K562 (cell line): ENCODE data around the gene PEPD. TPM values are rescaled to one million over a fixed set of nuclear protein-coding genes. Genes with fewer than 3 reads are reported as not detected.

ENCODE experiments used
- CHD1 ChIP-seq: fragments of 200-600 bp; sonication (generic); IDR thresholded peaks from one replicate; pipeline ENCODE4 v1.6.1; 2012; ENCODE audit warnings: mild to moderate bottlenecking, moderate library complexity, low read length, inconsistent platforms
- ELF1 ChIP-seq: fragments of 200-800 bp; sonication (Bioruptor generic); IDR thresholded peaks from 2 replicates; pipeline ENCODE4 v1.6.1; 2016; ENCODE audit warnings: missing genetic modification characterization, missing compliant biosample characterization
- ETS1 ChIP-seq: conservative IDR thresholded peaks from 2 replicates; pipeline ENCODE4 v1.6.1; 2011; ENCODE audit warnings: low read depth, mild to moderate bottlenecking, low read length; ENCODE audit not compliant: control insufficient read depth
- ILF3 ChIP-seq: fragments of 450-650 bp; IDR thresholded peaks from 2 replicates; pipeline ENCODE4 v1.6.1; 2018; ENCODE audit warnings: antibody characterized with exemption, mild to moderate bottlenecking, moderate library complexity, borderline replicate concordance
- NEUROD1 ChIP-seq: fragments of 150-350 bp; IDR thresholded peaks from 2 replicates; pipeline ENCODE4 v1.6.1; 2014; ENCODE audit warnings: borderline replicate concordance, low read length, low read depth; ENCODE audit not compliant: partially characterized antibody
- RBBP5 ChIP-seq: fragments of 200-600 bp; sonication (generic); IDR thresholded peaks from 2 replicates; pipeline ENCODE4 v1.6.1; 2012; ENCODE audit warnings: borderline replicate concordance, mild to moderate bottlenecking, low read length, control low read depth, inconsistent platforms; ENCODE audit not compliant: insufficient read depth, poor library complexity, severe bottlenecking
- RBFOX2 ChIP-seq: fragments of 200-400 bp; formaldehyde crosslinking; IDR thresholded peaks from 2 replicates; pipeline ENCODE4 v1.6.1; 2017; ENCODE audit warnings: low read depth, mild to moderate bottlenecking, low read length, moderate library complexity
- RBM25 ChIP-seq: fragments of 200-400 bp; formaldehyde crosslinking; IDR thresholded peaks from 2 replicates; pipeline ENCODE4 v1.6.1; 2018; ENCODE audit warnings: low read length, low read depth, moderate library complexity; ENCODE audit not compliant: severe bottlenecking
- TOE1 ChIP-seq, 2 experiments: fragments of 450-650 bp in 1 of 2; sonication (generic) in 1 of 2; formaldehyde crosslinking in 1 of 2; IDR thresholded peaks; 2 replicates each; pipeline versions ENCODE4 v1.7.1 to v1.8.0; 2016 to 2022; ENCODE audit warnings: borderline replicate concordance in 2 of 2, mild to moderate bottlenecking in 2 of 2, antibody characterized with exemption in 1 of 2, inconsistent platforms in 1 of 2, low read depth in 1 of 2, missing genetic modification reagents in 1 of 2, moderate library complexity in 1 of 2
- ZBTB7A ChIP-seq: IDR thresholded peaks from 2 replicates; pipeline ENCODE4 v1.6.1; 2011; ENCODE audit warnings: low read depth, mild to moderate bottlenecking, low read length, moderate library complexity, borderline replicate concordance; ENCODE audit not compliant: control insufficient read depth
- ZNF133 ChIP-seq: fragments of 250-450 bp; sonication (Bioruptor Pico); IDR thresholded peaks from 2 replicates; pipeline ENCODE4 v1.4.0; 2020; ENCODE audit warnings: mild to moderate bottlenecking
- polyA plus RNA-seq, 8 experiments: library from polyadenylated mRNA; depleted of rRNA in 4 of 8; stranded (reverse) in 5 of 8; unstranded in 3 of 8; fragments of >200 nt; fragmentation: Nextera tagmentation in 2 of 8; fragmentation: Illumina TruSeq in 1 of 8; extraction: Ambion mirVana in 2 of 8; extraction: Trizol in 1 of 8; gene quantifications; 2 replicates each; pipeline versions ENCODE4 v1.2.1 to v1.2.3, GENCODE V29; 2011 to 2014; ENCODE audit warnings: inconsistent platforms in 1 of 8, missing spikeins in 1 of 8
- total RNA-seq, 7 experiments: library from RNA; depleted of rRNA in 6 of 7; stranded (reverse); fragments of >200 nt in 6 of 7; fragmentation: Illumina TruSeq in 2 of 7; extraction: Trizol in 2 of 7; gene quantifications; 2 replicates each; pipeline versions ENCODE4 v1.2.1 to v1.2.3, GENCODE V29; 2011 to 2021; ENCODE audit warnings: low replicate concordance in 1 of 7
- TF ChIP-seq, protein P1 (sequence below), 3 experiments: fragments of 200-800 bp in 1 of 3; sonication (Bioruptor generic) in 1 of 3; sonication (generic) in 1 of 3; formaldehyde crosslinking in 1 of 3; IDR thresholded peaks; 2 replicates each; pipeline versions ENCODE4 v1.6.1 to v1.8.0; 2016 to 2022; ENCODE audit warnings: mild to moderate bottlenecking in 2 of 3, missing compliant biosample characterization in 2 of 3, missing genetic modification characterization in 2 of 3, missing genetic modification reagents in 1 of 3
- TF ChIP-seq, protein P2 (sequence below): fragments of 450-650 bp; IDR thresholded peaks from 2 replicates; pipeline ENCODE4 v1.6.1; 2017; ENCODE audit warnings: antibody characterized with exemption
- TF ChIP-seq, protein P3 (sequence below): fragments of 450-650 bp; formaldehyde crosslinking; IDR thresholded peaks from 2 replicates; pipeline ENCODE4 v1.4.0; 2020; ENCODE audit warnings: mild to moderate bottlenecking, moderate library complexity
- TF ChIP-seq, protein P4 (sequence below): fragments of 450-650 bp; IDR thresholded peaks from 2 replicates; pipeline ENCODE4 v1.6.1; 2016

PEPD gene
- total and polyA plus RNA-seq, 9 of the 15 experiments (the other 6 are each of a cell fraction or from before 2014, with no cell fraction given) = 1.3 to 19.2 (median 16.0) TPM

- peak; percentile 98 for TF ChIP-seq RBFOX2
- no peak for TF ChIP-seq ELF1 (tag)
- TF ChIP-seq RBM25 = peak; percentile 100
- TF ChIP-seq, protein P1, sequence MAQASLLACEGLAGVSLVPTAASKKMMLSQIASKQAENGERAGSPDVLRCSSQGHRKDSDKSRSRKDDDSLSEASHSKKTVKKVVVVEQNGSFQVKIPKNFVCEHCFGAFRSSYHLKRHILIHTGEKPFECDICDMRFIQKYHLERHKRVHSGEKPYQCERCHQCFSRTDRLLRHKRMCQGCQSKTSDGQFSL (CRISPR knock-in tag; IDR thresholded peaks at IDR 0.05) = peak; percentile 73; the same call in 1 of the 2 replicates
- TF ChIP-seq, protein P1 (tag; IDR thresholded peaks at IDR 0.05) = peak in 1 of 2 experiments; percentile 74; a peak in 1 of 4 replicates
- TF ChIP-seq ETS1 = peak; percentile 37; the same call in 1 of the 2 replicates
- peak; percentile 89 for TF ChIP-seq RBBP5
- 0 out of 2 replicates have a peak, but pooled peaks have one; percentile 46 for TF ChIP-seq ILF3
- TF ChIP-seq CHD1 = peak; percentile 78
- TF ChIP-seq TOE1 (IDR thresholded peaks at IDR 0.05; ENCODE audit: borderline replicate concordance) = no peak
- no peak for TF ChIP-seq TOE1 (CRISPR knock-in tag; IDR thresholded peaks at IDR 0.05; ENCODE audit: borderline replicate concordance, low read depth)
- TF ChIP-seq ZBTB7A = peak; percentile 98
- TF ChIP-seq, protein P2, sequence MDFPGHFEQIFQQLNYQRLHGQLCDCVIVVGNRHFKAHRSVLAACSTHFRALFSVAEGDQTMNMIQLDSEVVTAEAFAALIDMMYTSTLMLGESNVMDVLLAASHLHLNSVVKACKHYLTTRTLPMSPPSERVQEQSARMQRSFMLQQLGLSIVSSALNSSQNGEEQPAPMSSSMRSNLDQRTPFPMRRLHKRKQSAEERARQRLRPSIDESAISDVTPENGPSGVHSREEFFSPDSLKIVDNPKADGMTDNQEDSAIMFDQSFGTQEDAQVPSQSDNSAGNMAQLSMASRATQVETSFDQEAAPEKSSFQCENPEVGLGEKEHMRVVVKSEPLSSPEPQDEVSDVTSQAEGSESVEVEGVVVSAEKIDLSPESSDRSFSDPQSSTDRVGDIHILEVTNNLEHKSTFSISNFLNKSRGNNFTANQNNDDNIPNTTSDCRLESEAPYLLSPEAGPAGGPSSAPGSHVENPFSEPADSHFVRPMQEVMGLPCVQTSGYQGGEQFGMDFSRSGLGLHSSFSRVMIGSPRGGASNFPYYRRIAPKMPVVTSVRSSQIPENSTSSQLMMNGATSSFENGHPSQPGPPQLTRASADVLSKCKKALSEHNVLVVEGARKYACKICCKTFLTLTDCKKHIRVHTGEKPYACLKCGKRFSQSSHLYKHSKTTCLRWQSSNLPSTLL = 0 out of 2 replicates have a peak, but pooled peaks have one; percentile 1
- no peak for TF ChIP-seq ZNF133 (CRISPR knock-in tag)
- TF ChIP-seq, protein P3, sequence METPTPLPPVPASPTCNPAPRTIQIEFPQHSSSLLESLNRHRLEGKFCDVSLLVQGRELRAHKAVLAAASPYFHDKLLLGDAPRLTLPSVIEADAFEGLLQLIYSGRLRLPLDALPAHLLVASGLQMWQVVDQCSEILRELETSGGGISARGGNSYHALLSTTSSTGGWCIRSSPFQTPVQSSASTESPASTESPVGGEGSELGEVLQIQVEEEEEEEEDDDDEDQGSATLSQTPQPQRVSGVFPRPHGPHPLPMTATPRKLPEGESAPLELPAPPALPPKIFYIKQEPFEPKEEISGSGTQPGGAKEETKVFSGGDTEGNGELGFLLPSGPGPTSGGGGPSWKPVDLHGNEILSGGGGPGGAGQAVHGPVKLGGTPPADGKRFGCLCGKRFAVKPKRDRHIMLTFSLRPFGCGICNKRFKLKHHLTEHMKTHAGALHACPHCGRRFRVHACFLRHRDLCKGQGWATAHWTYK = peak; percentile 83; the same call in 1 of the 2 replicates
- TF ChIP-seq, protein P4, sequence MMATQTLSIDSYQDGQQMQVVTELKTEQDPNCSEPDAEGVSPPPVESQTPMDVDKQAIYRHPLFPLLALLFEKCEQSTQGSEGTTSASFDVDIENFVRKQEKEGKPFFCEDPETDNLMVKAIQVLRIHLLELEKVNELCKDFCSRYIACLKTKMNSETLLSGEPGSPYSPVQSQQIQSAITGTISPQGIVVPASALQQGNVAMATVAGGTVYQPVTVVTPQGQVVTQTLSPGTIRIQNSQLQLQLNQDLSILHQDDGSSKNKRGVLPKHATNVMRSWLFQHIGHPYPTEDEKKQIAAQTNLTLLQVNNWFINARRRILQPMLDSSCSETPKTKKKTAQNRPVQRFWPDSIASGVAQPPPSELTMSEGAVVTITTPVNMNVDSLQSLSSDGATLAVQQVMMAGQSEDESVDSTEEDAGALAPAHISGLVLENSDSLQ = peak; percentile 98
- peak; percentile 73 for TF ChIP-seq NEUROD1
Measured at GRCh38 chr19:33373453-33374235, 147.9 kb downstream of the PEPD start, which contains the start of gene CEBPG (continued).
